ENCODE data around the gene TCEANC.

- TF ChIP-seq CTCF (conservative IDR thresholded peaks at IDR 0.05; ENCODE audit: low read depth, low read length): no peak
- no peak for TF ChIP-seq EZH2 (IDR thresholded peaks at IDR 0.05; ENCODE audit: borderline replicate concordance, low read depth, low read length, poor library complexity, severe bottlenecking)
Observed at GRCh38 chrX:13627306-13627705, 25.6 kb upstream of the TCEANC start.
